GM18873 (cell line): ENCODE measurements around the gene EVI5L.

Experiments
- ATAC-seq: cut with Tn5 transposase; IDR thresholded peaks from one replicate; pipeline ENCODE4 v1.9.1; 2021; ENCODE audit warnings: mild to moderate bottlenecking, moderate library complexity, moderate number of reproducible peaks; ENCODE audit not compliant: unreplicated experiment, low FRiP score

Gene EVI5L

DNA sequence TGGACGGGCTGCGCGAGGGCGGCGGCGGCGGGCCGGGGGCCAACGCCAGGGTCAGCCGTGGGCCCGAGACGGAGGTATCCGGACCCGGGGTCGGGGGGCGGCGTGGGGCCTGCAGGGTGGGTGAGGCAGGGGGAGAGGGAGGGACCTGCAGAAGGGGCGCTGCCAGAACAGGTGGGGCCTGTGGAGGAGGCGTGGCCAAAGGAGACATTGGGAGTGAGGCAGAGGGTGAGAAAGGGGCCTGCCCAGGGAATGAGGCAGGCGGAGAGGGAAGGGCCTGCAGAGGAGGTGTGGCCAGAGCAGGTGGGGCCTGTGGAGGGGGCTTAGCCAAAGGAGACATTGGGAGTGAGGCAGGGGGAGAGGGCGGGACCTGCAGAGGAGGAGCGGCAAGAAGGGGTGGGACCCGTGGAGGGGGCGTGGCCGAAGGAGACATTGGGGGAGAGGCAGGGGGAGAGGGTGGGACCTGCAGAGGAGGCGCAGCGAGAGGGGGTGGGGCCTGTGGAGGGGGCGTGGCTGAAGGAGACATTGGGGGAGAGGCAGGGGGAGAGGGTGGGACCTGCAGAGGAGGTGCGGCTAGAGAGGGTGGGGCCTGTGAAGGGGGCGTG is 40.0 kb downstream of the EVI5L start:
- ATAC-seq = no peak

GRCh38 chr19:7870571-7871436 is 40.8 kb downstream of the EVI5L start:
- no peak for ATAC-seq

GRCh38 chr19:7871437-7872305 is 41.7 kb downstream of the EVI5L start:
- ATAC-seq = no peak

- no peak for ATAC-seq
Observed at GRCh38 chr19:7872306-7873204, 42.5 kb downstream of the EVI5L start.

GRCh38 chr19:7873304-7874075 is 43.5 kb downstream of the EVI5L start:
- ATAC-seq = no peak

GRCh38 chr19:7874076-7874896 is 44.3 kb downstream of the EVI5L start, which contains the start of gene PRR36:
TSS of gene PRR36 (minus strand) at chr19:7874390. CDS start at chr19:7873689, 701 bp downstream.
- no peak for ATAC-seq

DNA sequence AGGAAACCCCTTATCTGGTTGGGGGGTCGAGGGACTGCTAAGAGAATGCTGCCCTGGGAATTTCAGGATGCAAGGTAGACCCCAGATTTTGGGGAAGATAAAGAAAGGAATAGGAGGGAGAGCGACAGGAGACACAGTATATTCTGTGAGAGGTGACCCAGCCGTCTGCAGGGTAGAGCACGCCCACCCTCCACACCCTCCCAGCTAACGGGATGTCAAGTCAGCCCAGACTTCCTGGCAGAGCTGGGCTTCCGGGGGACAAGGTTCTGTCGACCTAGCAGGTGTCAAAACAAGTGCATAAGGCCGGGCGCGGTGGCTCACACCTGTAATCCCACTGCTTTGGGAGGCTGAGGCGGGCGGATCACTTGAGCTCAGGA is 44.9 kb downstream of the EVI5L start:
- no peak for ATAC-seq

GRCh38 chr19:7877249-7877836 is 47.3 kb downstream of the EVI5L start:
- ATAC-seq = no peak

DNA sequence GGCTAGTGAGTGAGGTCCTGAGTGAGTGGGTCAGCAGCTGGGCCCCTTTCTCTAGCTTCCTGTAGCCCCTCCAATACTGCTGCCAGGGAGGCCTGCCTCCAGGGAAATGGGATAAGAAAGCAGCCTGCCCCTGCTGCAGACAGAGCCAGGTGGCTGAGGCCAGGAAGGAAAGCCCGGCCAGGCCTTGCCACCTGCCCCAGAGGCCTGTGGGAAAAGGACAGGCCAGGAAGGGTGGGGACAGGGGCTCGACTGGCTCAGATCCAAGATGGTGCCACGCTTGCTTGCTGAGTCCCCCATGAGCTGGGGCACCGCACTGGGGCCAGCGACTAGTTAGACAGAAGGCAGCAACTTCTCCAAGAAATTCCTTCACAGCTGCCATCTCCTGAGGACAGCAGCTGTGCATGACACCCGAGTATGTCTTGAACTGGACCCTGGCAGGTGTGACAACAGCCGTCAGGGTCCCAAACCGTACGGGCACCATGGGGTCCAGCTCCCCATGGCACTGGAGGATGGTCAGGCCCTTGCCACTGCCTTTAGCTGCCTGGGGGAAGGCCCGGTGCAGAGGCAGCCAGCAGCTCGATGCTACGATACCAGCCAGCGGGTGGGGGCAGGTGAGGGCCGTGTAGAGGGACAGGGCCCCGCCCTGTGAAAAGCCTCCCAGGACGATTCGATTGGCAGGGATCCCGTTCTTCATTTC is 49.2 kb downstream of the EVI5L start:
- no peak for ATAC-seq

DNA sequence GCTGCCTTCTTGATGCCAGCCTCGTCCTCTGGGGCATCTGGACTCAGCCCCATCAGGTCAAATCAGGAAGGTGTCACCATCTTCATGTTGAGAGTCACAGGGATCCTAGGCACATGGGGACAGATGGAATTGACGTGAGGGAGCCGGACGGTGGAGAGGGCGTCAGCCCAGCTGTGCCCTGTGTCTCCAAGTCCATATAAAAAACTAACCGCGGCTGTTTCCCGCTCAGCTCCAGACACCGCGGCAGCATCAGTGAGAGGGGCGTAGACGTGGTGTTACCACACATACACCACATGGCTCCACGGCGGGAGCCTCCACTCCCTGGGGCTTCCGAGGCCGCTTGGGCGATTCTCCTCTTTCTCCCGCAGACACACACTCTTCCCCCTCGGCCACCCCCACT is 49.8 kb downstream of the EVI5L start:
- no peak for ATAC-seq

DNA sequence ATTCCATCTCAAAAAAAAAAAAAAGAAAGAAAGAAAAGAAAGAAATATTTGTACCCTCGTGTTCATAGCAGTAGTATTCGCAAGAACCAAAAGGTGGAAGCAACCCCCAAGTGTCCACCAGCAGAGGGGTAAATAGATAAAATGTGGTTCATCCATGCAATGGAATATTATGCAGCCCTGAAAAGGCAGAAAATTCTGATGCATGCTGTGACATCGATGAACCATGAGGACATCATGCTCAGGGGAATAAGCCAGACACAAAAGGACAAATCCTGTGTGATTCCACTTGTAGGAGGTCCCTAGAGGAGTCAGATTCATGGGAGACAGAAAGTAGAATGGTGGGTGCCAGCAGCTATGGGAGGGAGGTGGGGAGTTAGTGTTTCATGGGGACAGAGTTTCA is 51.9 kb downstream of the EVI5L start:
- ATAC-seq = no peak

- no peak for ATAC-seq
Observed at GRCh38 chr19:7883105-7883504, 53.1 kb downstream of the EVI5L start.

GRCh38 chr19:7883796-7884570 is 54.0 kb downstream of the EVI5L start:
- ATAC-seq = no peak

GRCh38 chr19:7885818-7886217 is 55.8 kb downstream of the EVI5L start:
- no peak for ATAC-seq

DNA sequence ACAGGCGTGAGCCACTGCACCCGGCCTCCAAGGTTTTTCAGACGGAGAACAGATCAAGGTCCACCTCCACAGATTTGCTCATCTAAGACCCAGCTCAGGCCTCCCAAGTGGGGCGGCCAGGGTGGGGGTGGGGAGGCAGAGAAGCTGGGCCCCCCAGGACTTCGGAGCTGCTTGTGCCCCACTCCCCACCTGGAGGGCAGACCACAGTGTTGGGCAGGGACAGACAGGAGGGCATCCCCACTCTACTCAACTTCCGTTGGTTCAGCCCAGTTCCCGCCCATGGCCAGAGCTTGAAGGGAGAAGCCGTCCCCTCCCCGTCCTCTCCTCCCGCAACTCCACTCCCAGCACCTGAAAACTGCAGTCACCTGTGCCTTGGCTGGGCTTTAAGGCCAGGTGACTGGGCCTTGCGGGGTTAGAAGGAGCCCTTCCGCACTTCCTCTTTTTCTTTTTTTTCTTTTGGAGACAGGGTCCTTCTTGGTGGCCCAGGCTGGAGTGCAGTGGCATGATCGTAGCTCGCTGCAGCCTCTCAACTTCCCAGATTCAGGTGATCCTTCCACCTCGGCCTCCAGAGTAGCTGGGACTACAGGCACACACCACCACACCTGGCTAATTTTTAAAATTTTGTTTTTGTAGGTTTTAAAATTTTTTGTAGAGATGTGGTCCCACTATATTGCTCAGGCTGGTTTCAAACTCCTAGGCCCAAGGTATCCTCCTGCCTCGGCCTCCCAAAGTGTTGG is 57.6 kb downstream of the EVI5L start:
- no peak for ATAC-seq
